ENCODE measurements around the gene CCNI2.

Gene CCNI2

GRCh38 chr5:132748522-132749000, 1.3 kb downstream of the CCNI2 start:
- Histone ChIP-seq H3K36me3 (ENCODE audit: low read depth) (no peaks in the 10 kb centered on the region), H3K27ac (ENCODE audit: poor library complexity, severe bottlenecking) (no peak overlapping the region), H3K27me3 (ENCODE audit: insufficient read depth, poor library complexity, severe bottlenecking) (no peaks in the 10 kb centered on the region), H3K9me3 (ENCODE audit: severe bottlenecking) (no peaks in the 10 kb centered on the region), H3K4me1 (ENCODE audit: insufficient read depth, poor library complexity, severe bottlenecking) (peaks cover 3% of the 10 kb centered on the region), H3K4me3 (ENCODE audit: severe bottlenecking) (no peak overlapping the region)
- DNase-seq (ENCODE audit: low spot score) (no peak), ATAC-seq (ENCODE audit: low read depth) (no peak; the same call in 2 of the 3 replicates)
- TF ChIP-seq CTCF (IDR thresholded peaks at IDR 0.05; ENCODE audit: poor library complexity, severe bottlenecking): no peak

- no peak for ATAC-seq (ENCODE audit: low read depth)
- no peak overlapping the region for H3K27ac ChIP-seq (ENCODE audit: poor library complexity, severe bottlenecking)
- peaks cover 3% of the 10 kb centered on the region for H3K4me1 ChIP-seq (ENCODE audit: insufficient read depth, poor library complexity, severe bottlenecking)
- H3K9me3 ChIP-seq (ENCODE audit: severe bottlenecking): no peaks in the 10 kb centered on the region
- TF ChIP-seq CTCF (IDR thresholded peaks at IDR 0.05; ENCODE audit: poor library complexity, severe bottlenecking): no peak
- H3K36me3 ChIP-seq (ENCODE audit: low read depth): no peaks in the 10 kb centered on the region
- no peak for DNase-seq (ENCODE audit: low spot score)
- no peak overlapping the region for H3K4me3 ChIP-seq (ENCODE audit: severe bottlenecking)
- no peaks in the 10 kb centered on the region for H3K27me3 ChIP-seq (ENCODE audit: insufficient read depth, poor library complexity, severe bottlenecking)
Measured at GRCh38 chr5:132749506-132749905, 2.3 kb downstream of the CCNI2 start.

- Histone ChIP-seq H3K27ac (ENCODE audit: poor library complexity, severe bottlenecking) (no peak overlapping the region), H3K4me1 (ENCODE audit: insufficient read depth, poor library complexity, severe bottlenecking) (peaks cover 3% of the 10 kb centered on the region), H3K9me3 (ENCODE audit: severe bottlenecking) (no peaks in the 10 kb centered on the region), H3K27me3 (ENCODE audit: insufficient read depth, poor library complexity, severe bottlenecking) (no peaks in the 10 kb centered on the region), H3K36me3 (ENCODE audit: low read depth) (no peaks in the 10 kb centered on the region), H3K4me3 (ENCODE audit: severe bottlenecking) (no peak overlapping the region)
- ATAC-seq (ENCODE audit: low read depth) (no peak), DNase-seq (ENCODE audit: low spot score) (no peak)
- TF ChIP-seq CTCF (IDR thresholded peaks at IDR 0.05; ENCODE audit: poor library complexity, severe bottlenecking): no peak
Measured at GRCh38 chr5:132750471-132751230, 3.4 kb downstream of the CCNI2 start.

- peaks cover 3% of the 10 kb centered on the region for H3K4me1 ChIP-seq (ENCODE audit: insufficient read depth, poor library complexity, severe bottlenecking)
- no peak for TF ChIP-seq CTCF (IDR thresholded peaks at IDR 0.05; ENCODE audit: poor library complexity, severe bottlenecking)
- DNase-seq (ENCODE audit: low spot score): no peak
Measured at GRCh38 chr5:132751444-132751843, 4.2 kb downstream of the CCNI2 start.

GRCh38 chr5:132751971-132752580, 4.8 kb downstream of the CCNI2 start:
- Histone ChIP-seq H3K4me3 (ENCODE audit: severe bottlenecking) (no peak overlapping the region), H3K4me1 (ENCODE audit: insufficient read depth, poor library complexity, severe bottlenecking) (no peaks in the 10 kb centered on the region), H3K27me3 (ENCODE audit: insufficient read depth, poor library complexity, severe bottlenecking) (no peaks in the 10 kb centered on the region), H3K36me3 (ENCODE audit: low read depth) (0 out of 2 replicates have a peak, but pooled peaks cover under 1% of the 10 kb centered on the region), H3K9me3 (ENCODE audit: severe bottlenecking) (no peaks in the 10 kb centered on the region), H3K27ac (ENCODE audit: poor library complexity, severe bottlenecking) (no peak overlapping the region)
- no peak for DNase-seq (ENCODE audit: low spot score)
- no peak for ATAC-seq (ENCODE audit: low read depth)
- no peak for TF ChIP-seq CTCF (IDR thresholded peaks at IDR 0.05; ENCODE audit: poor library complexity, severe bottlenecking)

More at GRCh38 chr5:132751444-132751843, 4.2 kb downstream of the CCNI2 start:
- H3K27ac ChIP-seq (ENCODE audit: poor library complexity, severe bottlenecking): no peak overlapping the region
- H3K27me3 ChIP-seq (ENCODE audit: insufficient read depth, poor library complexity, severe bottlenecking): no peaks in the 10 kb centered on the region
- H3K36me3 ChIP-seq (ENCODE audit: low read depth): no peaks in the 10 kb centered on the region
- H3K4me3 ChIP-seq (ENCODE audit: severe bottlenecking): no peak overlapping the region
- ATAC-seq (ENCODE audit: low read depth): no peak
- H3K9me3 ChIP-seq (ENCODE audit: severe bottlenecking): no peaks in the 10 kb centered on the region
